ENCODE data around the gene HRK. TPM values are rescaled to one million over a fixed set of nuclear protein-coding genes. Genes with fewer than 3 reads are reported as not detected.

HRK gene
- polyA plus RNA-seq, 1 donor = 0.90 TPM

DNA sequence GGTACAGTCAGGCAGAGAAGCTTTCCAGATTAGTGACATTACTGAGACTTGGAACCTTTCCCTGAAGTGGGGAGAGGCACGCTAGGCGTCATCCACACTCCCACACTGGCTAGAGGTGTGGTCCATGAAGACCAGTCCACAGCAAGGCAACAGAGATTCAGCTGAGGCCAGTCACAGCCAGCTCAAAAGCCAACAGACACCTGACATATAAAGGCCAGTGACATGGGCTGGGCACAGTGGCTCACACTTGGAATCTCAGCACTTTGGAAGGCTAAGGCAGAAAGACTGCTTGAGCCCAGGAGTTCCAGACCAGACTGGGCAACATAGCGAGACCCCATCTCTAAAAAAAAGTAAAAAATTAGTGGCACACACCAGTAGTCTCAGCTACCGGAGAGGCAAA is 10.9 kb downstream of the HRK start:
- DNase-seq = no peak

DNA sequence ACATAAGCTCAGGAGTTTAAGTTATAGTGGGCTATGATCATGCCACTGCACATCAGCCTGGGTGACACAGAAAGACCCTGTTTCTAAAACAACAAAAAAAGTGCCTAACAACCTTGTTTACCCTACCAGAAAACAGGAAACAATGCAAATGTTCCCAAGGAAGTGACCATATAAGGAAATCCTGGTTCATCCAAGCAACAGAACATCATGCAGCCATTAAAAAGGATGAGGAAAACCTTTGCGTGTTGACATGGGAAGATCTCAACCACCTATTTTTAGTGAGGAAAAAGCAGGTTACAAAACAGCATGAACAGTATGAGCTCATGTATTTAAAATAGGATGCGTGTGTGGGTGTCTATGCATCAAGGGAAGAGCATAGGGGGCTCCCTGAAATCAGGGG is 13.7 kb downstream of the HRK start:
- DNase-seq = no peak

DNA sequence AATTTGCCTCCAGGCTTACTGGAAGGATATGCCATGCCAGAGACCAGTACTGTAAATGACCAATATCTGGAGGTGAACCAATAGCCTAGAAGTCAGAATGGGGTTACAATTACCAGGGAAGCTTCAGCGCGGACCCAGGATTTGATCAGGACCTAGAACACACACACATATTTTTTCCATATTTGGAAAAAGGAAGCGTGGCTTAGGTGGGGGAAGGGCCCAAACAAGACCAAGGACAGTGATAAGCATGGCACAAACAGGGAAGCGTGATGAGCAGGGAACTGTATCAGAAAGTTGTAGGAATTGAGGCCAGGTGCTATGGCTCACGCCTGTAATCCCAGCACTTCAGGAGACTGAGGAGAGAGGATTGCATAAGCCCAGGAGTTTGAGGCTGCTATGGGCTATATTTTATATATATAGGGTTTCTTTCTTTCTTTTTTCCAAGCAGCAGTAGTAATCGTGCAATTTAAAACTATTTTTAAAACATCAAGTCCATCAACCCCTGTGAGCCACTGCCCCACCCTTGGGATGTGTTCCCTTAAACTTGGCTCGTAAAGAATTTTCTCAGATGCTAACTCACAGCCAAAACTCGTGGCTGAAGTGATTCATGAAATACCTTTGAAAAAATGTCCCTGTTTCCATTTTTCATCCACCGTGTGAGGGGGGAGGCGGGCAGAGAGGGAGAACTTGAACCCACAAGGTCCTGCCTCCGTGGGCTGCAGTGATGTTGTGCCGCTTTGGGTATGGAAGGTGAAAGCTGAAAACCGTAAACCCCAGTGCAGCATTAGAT is 16.7 kb downstream of the HRK start:
- no peak for DNase-seq

DNA sequence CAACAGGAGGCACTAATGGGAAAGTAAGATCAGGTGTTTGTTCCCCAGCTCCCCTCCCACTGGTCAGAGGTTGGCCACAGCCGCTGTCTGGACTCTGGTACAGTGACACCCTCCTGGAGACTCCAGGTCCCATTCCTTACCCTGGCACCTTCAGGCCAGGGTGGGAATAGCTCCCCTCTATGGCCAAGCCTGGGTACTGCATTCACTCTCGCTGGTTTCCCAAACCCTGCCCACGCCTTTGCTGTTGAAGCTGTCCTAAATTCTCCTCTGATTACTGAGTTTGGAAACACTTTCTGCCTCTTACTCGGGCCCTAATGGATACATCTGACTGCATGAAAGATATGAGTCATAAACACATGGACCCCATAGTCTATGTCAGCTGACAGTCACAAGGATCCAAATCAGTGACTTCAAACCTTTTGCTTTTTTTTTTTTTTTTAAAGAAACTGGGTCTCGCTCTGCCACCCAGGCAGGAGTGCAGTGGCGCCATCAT is 17.9 kb downstream of the HRK start:
- DNase-seq = no peak

DNA sequence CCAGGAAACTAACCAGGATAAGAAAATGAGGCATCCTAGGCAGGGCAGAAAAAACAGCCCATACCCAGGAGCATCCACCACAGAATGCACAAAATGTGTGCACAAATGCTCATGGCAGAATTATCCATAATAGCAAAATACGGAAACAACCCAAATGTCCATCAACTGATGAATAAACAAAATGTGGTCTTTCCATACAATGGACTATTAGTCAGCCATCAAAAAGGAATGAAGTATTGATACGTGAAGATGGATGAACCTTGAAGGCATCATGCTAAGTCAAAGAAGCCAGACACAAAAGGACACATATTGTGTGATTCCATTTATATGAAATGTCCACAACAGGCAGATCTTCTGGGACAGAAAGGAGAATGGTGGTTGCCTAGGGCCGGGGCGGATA is 19.1 kb downstream of the HRK start:
- DNase-seq = no peak

DNA sequence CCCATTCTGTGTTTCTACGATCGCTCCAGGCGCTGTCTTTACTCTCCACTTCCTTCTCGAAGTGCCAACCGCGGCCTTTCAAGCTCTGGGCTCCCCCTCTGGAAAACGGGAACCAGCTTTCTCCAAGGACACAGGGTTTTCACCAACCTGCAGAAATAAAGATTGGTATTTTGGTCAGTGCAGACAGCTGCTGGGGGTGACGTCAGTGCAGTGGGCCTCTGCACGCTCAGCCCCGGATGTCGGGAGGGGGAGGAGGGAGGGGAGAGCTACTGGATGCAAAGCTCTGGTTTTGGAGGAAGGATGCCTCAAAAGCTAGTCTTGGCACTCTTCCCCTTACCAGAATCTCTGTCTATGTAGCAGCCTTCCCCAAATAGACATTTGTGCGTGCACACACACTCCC is 19.9 kb downstream of the HRK start:
- no peak for DNase-seq

DNA sequence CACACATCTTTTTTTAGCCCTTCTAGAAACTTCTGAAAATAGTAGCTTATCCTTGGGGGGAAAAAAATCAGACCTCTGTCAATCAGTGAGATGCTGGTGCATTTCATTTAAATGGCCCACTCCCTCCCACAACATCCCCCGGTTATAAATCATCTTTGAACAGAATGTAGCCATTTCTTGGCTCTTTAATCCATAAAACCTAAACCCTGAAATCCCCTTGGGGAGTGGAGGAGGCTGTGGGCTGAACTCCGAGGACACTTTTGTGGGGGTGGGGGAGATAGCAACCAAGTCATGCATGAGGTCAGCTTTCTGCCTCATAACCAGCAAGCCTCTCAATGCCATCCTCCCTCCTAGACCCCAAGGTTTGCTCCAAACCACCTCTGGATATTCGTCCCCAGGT is 21.0 kb downstream of the HRK start:
- no peak for DNase-seq

DNA sequence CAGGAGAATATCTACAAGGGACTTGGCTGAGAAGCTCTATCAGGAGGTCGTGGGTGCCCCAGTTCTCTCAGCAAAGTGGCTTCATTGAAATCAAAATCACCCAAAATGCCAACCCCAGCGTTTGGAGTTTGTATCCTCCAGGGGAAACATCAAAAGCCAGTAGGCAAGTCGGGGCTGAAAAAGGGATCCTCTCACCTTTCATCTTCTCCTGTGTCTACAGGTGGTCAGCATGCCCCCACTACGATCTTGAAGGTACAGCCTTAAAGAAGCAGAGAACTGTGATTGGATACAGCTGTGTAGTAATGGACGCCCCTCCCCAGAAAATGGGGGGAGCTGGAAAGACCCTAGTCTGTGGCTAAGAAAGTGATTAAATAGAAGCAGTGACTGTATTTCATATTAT is 22.2 kb downstream of the HRK start:
- no peak for DNase-seq

DNA sequence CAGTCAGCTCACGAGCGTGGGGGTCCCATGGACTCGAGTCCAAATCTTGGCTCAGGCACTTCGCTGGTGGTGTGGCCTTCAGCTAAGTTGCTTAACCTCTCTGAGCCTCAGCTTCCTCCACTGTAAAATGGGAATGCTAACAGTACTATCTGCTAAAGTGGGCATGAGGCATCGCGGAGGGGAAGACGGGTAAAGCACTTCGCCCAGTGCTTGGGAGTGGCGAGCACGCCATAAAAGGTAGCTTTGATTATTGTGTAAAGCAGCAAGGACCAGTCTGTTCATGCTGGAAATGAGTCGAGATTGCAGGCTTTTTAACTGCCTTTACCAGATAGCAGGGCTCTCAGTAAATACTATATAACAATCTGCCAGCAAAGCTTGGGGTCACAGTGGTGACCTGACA is 24.5 kb downstream of the HRK start:
- no peak for DNase-seq

DNA sequence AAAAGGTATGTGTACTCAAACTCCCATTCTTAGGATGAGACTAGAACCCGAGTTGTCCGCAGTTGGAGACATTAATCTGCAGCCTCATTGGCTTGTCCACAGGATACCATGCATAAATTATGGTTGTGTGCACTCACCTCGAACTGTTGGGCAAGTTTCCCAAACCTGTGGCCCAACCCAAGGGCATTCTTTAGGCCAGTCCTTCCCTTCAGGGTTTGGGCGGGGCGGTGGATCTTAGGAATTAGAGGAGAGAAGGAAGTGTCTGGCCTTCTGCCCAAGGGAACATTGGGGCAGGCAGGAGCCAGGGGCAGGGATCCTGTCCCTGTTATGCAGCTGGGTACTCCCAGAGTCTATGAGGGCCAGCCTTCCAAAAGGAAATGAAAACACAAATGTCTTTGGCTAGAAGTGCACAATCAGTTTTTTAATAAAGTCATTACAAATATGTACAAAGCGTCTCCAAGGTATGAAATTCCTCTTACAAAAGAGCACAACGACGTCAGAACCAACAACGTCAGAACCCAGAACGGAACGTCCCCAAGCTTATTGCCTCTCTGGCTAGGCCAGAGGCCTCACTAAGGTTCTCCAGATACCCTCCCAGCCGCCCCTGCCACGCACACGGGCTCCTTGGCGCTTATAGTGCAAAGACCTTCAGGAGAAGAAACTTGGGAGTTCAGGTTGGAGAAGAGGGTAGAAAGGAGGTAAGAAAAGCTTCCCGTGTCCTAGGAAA is 25.3 kb downstream of the HRK start:
- no peak for DNase-seq

DNA sequence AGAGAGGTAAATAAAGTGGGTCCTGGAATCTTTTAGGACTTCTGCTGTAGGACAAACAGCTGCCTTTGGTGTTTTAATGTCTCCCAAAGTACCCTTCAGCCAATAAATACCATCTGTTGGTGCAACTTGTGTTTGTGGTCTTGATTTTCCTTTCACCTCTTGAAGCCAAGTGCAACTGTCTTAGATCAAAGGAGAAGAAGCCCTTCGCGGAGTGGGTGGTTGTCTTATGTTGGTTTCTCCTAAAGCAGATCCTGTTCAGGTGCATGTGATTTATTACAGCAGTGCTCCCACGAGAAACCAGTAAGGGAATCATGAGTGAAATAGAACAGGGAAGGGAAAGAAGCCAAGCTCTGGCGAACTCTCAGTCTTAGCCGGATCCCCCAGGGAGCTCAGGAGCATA is 27.7 kb downstream of the HRK start:
- no peak for DNase-seq

DNA sequence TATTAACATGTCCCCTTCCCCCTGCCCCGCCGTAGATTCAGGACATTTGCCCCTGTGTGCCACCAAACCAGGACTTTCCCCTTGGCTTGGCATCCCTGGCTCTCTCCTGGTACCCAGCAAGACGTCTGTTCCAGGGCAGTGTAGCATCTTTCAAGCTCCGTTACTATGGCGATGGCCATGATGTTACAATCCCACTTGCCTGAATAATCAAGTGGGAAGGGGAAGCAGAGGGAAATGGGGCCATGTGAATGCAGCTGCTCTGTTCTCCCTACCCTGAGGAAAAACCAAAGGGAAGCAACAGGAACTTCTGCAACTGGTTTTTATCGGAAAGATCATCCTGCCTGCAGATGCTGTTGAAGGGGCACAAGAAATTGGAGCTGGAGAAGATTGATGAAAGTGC is 28.9 kb downstream of the HRK start:
- no peak for DNase-seq

DNA sequence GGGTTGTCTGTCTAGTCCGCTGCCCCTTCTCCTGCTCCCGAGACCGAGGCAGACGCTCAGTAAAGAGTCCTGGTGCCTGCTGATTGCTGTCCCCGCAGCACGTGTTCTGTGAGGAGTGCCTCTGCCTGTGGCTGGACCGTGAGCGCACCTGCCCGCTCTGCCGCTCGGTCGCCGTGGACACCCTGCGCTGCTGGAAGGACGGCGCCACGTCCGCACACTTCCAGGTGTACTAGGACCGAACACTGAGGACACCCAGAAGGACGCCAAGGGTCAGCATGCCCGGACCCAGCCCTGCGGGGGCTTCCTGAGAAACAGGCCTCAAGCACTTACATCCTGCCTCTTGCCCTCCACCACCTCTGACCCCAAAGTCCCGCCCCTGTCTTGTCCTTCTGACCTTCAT is 32.0 kb downstream of the HRK start:
- DNase-seq = no peak

DNA sequence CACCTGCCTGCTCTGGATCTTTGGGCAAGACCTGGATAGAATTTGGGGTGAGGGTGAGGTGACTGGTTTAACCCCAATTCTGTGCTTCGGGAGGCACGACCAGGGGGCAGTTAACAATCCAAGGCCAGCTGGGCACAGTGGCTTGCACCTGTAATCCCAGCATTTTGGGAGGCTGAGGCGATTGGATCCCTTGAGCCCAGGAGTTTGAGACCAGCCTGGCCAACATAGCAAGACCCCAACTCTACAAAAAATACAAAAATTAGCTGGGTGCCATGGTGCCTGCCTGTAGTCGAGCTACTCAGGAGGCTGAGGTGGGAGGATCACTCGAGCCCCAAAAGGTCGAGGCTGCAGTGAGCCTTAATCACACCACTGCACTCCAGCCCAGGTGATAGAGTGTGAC is 38.2 kb downstream of the HRK start:
- DNase-seq = no peak

DNA sequence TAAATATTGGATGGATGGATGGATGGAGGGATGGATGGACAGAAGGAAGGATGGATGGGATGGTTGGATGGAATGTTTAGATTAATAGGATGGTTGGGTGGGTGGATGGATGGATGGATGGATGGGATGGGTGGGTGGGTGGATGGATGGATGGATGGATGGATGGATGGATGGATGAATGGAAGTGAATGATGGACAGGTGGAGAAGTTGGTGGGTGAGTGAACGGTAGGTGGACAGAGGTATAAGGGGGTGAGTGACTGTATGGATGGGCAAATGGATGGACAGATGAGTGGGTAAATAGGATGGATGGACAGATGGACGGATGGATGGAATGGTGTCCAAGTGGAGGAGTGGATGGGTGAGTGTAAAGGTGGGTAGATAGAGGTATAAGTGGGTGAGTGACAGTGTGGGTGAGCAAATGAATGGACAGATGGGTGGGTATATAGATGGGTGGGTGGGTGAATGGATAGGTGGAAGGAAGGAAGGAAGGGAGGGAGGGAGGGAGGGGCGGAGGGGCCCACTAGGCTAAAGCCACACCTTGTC is 41.9 kb downstream of the HRK start:
- DNase-seq = no peak

DNA sequence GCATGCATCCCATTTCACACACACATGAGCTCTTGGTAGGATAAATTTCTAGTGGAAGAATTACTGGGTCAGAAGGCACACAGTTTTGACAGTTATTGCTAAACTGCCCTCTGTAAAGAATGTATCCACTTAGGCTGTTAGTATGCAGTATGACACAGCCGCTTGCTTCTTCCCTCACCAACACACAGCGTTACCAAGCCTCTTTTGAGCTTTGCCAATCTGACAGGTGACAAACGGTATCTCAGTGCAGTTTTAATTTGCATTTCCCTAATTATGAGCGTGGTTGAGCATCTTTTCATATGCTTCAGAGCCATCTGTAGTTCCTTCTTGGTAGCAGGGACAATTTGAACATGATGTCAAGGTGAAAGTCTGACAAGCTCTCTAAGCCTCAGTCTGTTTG is 42.9 kb downstream of the HRK start:
- DNase-seq = no peak

DNA sequence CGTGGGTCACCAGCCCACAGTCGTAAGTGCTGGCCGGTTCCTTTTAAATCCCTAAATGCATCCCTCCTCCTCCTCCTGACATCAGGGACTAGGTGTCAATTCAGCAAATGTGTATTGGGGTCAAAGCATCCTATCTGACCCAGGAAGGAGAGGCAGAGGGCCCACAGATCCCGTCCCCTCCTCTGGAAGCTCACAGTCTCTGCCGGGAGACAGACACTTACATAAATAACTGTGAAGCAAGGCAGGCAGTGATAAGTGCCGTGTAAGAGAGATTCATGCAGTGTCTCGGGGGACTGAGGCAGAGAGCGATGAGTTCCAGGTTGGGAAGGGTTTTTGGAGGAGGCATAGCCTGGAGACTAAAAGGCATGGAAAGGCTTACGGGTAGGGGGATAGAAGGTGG is 44.1 kb downstream of the HRK start:
- no peak for DNase-seq

DNA sequence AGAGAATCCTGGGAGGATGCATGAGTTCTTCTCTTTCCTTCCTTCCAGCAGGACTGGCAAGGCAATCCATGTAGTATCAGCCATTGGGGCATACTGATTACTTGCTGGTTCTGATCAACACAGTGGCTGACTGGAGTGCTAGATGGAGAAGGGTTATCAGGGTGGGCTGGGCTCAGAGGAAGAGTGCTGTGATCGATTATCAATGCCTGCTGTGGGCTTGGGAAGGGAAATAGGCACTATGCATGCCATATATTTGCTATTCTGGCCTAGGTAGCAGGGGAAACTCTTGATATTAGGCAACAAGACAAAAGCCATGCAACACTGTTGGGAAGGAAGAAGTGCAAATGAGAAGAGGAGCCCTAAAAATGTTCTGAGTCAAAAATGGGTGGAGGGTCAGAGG is 45.8 kb downstream of the HRK start:
- no peak for DNase-seq

DNA sequence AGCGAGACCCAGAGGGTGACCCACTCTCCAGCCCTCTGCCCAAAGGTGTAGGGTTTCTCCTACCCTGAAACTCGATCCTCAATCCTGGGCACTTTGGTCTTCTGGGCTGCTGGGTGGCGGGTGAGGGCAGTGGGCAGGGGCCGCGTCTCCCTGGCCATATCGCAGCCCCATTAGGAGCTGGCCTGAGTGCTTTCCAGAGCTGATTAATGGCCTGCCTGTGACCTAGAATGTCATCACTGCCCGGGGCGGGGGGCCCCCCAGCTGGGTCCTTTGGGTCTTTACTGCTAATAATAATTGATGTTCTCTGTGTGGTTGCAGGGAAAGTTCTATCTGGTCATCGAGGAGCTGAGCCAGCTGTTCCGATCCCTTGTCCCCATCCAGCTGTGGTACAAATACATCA is 47.8 kb downstream of the HRK start:
- DNase-seq = no peak

DNA sequence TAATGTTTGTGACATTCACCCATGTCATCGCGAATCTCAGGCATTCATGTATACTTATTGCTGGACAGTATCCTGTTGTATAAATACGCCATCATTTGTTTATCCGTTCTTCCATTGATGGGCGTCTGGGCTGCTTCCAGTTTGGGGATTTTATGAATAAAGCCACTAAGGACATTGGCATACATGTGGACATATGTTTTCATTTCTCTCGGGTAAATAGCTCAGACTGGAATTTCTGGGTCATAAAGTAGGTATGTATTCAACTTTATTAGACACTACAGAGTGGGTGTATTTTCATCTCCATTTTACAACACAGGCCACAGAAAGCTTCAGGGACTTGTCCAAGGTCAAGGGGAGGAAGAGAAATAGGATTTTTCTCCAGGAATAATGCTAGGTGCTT is 48.9 kb downstream of the HRK start:
- DNase-seq = no peak

DNA sequence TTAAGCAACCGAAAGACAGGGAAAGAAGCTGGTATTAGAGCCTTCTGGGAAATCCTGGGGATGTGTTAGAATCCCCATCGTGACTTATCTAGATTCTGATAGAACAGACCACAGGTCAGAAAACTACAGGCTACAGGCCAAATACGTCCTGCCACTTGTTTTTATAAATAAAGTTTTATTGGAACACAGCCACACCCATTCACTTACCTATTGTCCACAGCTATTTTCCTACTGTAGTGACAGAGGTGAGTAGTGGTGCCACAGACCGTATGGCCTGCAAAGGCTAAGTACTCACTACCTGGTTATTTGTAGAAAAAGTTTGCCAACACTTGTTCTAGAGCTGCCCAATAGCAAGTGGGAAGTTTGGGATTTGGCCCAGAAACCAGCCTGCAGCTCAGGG is 53.8 kb downstream of the HRK start:
- no peak for DNase-seq

DNA sequence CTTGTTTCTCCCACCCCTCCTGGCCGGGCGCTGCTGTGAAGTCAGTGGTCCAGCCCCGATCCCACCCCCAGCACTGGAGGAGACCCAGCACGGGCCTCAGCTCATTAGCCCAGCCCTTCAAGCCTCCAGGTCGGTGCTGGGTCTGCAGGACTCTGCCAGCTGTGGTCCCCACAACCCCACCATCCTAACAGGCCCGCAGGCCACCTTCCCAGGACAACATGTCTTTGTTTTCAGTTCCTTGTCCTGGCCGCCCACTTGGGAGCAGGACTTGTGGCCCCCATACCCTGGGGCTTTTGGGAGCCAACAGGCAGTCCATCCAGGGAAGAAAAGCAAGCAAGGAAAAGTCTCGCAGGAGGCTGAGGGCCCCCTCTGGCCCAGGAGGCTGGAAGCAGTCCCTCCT is 60.0 kb downstream of the HRK start:
- DNase-seq = no peak

DNA sequence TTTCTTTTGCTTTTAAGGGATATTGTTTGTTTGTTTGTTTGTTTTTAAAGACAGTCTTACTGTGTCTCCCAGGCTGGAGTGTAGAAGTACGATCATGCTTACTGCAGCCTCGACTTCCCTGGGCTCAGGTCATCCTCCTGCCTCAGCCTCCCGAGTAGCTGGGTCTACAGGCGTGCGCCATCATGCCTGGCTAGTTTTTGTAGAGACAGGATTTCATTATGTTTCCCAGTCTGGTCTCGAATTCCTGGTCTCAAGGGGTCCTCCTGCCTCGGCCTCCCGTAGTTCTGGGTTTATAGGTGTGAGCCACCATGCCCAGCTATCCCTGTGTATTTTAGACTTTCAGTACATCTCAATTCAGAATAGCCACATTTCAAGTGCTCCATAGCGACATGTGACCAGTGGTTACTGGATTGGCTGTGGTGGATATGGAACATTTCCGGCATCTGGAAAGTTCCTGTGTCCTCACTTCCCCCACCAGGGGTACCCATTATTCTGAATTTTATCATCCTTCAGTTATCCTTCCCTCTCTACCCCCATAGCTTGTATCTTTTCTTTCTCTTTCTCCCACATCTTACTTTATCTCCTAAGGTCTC is 61.1 kb downstream of the HRK start:
- no peak for DNase-seq

All from left kidney (tissue), 2 donors.